G401.6 (cell line): Measurements from ENCODE around the gene CPPED1.
"Not testable (repeated sequence)": the region's sequence is repeated elsewhere in the genome, so short reads cannot be mapped to it uniquely, and the experiment has no call there.

Experiments
- FAIRE-seq: peaks from 2 replicates; lab custom pipeline; 2012; peaks lifted over from hg19 to GRCh38; lab: Jason Lieb, UNC

Gene CPPED1

GRCh38 chr16:12766208-12766607 is 37.5 kb downstream of the CPPED1 start:
- not testable (repeated sequence) for FAIRE-seq

GRCh38 chr16:12764813-12765488 is 38.7 kb downstream of the CPPED1 start:
- FAIRE-seq: no peak

GRCh38 chr16:12763517-12763916 is 40.2 kb downstream of the CPPED1 start:
- FAIRE-seq: no peak

- no peak for FAIRE-seq
Measured at GRCh38 chr16:12760819-12761611, 42.7 kb downstream of the CPPED1 start.

- no peak for FAIRE-seq
Measured at GRCh38 chr16:12758670-12759558, 44.8 kb downstream of the CPPED1 start.

GRCh38 chr16:12758031-12758669 is 45.5 kb downstream of the CPPED1 start:
- FAIRE-seq: no peak

- FAIRE-seq: no peak
Measured at GRCh38 chr16:12757546-12757945, 46.1 kb downstream of the CPPED1 start.

- no peak for FAIRE-seq
Measured at GRCh38 chr16:12754824-12755543, 48.7 kb downstream of the CPPED1 start.

GRCh38 chr16:12753203-12754023 is 50.3 kb downstream of the CPPED1 start:
- FAIRE-seq: no peak

GRCh38 chr16:12752159-12752558 is 51.5 kb downstream of the CPPED1 start:
- FAIRE-seq: no peak

- FAIRE-seq: no peak
Measured at GRCh38 chr16:12750554-12750918, 53.2 kb downstream of the CPPED1 start.

GRCh38 chr16:12749076-12749475 is 54.6 kb downstream of the CPPED1 start:
- FAIRE-seq: no peak

GRCh38 chr16:12747827-12748226 is 55.9 kb downstream of the CPPED1 start:
- no peak for FAIRE-seq

- FAIRE-seq: no peak
Measured at GRCh38 chr16:12747261-12747660, 56.4 kb downstream of the CPPED1 start.

- FAIRE-seq: no peak
Measured at GRCh38 chr16:12744860-12745259, 58.8 kb downstream of the CPPED1 start.

- FAIRE-seq: no peak
Measured at GRCh38 chr16:12742741-12743140, 60.9 kb downstream of the CPPED1 start.

GRCh38 chr16:12740986-12741610 is 62.6 kb downstream of the CPPED1 start:
- no peak for FAIRE-seq

- no peak for FAIRE-seq
Measured at GRCh38 chr16:12739738-12740137, 63.9 kb downstream of the CPPED1 start.

- FAIRE-seq: no peak
Measured at GRCh38 chr16:12737563-12737962, 66.1 kb downstream of the CPPED1 start.

GRCh38 chr16:12735805-12736204 is 67.9 kb downstream of the CPPED1 start:
- FAIRE-seq: no peak
